ENCODE measurements around the gene VAX1.
"Not testable (repeated sequence)": the region's sequence is repeated elsewhere in the genome, so short reads cannot be mapped to it uniquely, and the experiment has no call there.

The VAX1 gene

GRCh38 chr10:117134306-117135025 lies 3.6 kb downstream of the VAX1 start:
- no peak for DNase-seq

- no peak for DNase-seq
These were observed 4.1 kb downstream of the VAX1 start for GRCh38 chr10:117134056-117134305.

GRCh38 chr10:117133273-117134055 lies 4.6 kb downstream of the VAX1 start:
- no peak for DNase-seq

GRCh38 chr10:117132751-117133231 lies 5.3 kb downstream of the VAX1 start:
- DNase-seq, result no peak

- DNase-seq, result no peak
These were observed 6.4 kb downstream of the VAX1 start for GRCh38 chr10:117131376-117132327.

- no peak for DNase-seq
These were observed 7.2 kb downstream of the VAX1 start for GRCh38 chr10:117130862-117131375.

- no peak for DNase-seq
These were observed 7.7 kb downstream of the VAX1 start for GRCh38 chr10:117130346-117130745.

- not testable (repeated sequence) for DNase-seq
These were observed 11.4 kb downstream of the VAX1 start for GRCh38 chr10:117126645-117127044.

- no peak for DNase-seq
These were observed 12.0 kb downstream of the VAX1 start for GRCh38 chr10:117126034-117126433.

- DNase-seq, result no peak
These were observed 25.9 kb downstream of the VAX1 start for GRCh38 chr10:117112220-117112619.

GRCh38 chr10:117107238-117107637 lies 30.8 kb downstream of the VAX1 start:
- no peak for DNase-seq

GRCh38 chr10:117096599-117097201 lies 41.4 kb downstream of the VAX1 start:
- DNase-seq, result no peak

- no peak for DNase-seq
These were observed 43.2 kb downstream of the VAX1 start for GRCh38 chr10:117094856-117095255.

- DNase-seq, result no peak
These were observed 45.7 kb downstream of the VAX1 start for GRCh38 chr10:117092386-117092785.

GRCh38 chr10:117090834-117091233 lies 47.2 kb downstream of the VAX1 start:
- DNase-seq, result no peak

- no peak for DNase-seq
These were observed 50.5 kb downstream of the VAX1 start for GRCh38 chr10:117087521-117087920.

GRCh38 chr10:117086546-117086945 lies 51.5 kb downstream of the VAX1 start:
- no peak for DNase-seq

GRCh38 chr10:117084421-117085246 lies 53.4 kb downstream of the VAX1 start:
- peak; percentile 2 for DNase-seq

Measured in NCI-H526 treated with DMSO at 0.1 percent for 48 hours (cell line).